Panc1 (cell line): Measurements from ENCODE around the gene D2HGDH. TPM values are rescaled to one million over a fixed set of nuclear protein-coding genes. Genes with fewer than 3 reads are reported as not detected.

Source experiments
- ATAC-seq: fragments of 200-7000 bp; cut with Tn5 transposase; 2 replicates; pipeline ENCODE4 v1.9.1; 2020; ENCODE audit warnings: mild to moderate bottlenecking, moderate library complexity
- BruUV-seq: library from RNA; stranded (reverse); fragments of 400-500 nt; replicated peaks from 2 replicates; lab custom pipeline; 2021; lab: Mats Ljungman, UMichigan
- CTCF ChIA-PET: fragments of 300-600 bp; sonication (Branson Sonifier 250); formaldehyde crosslinking; loops from one replicate; lab custom pipeline; 2022; ENCODE audit warnings: antibody characterized with exemption; lab: Charles Lee
- POLR2A ChIA-PET: fragments of 300-600 bp; sonication (Branson Sonifier 250); formaldehyde crosslinking; loops from one replicate; lab custom pipeline; 2022; ENCODE audit warnings: antibody characterized with exemption; lab: Charles Lee
- DNase-seq: peaks from one replicate; pipeline ENCODE4 v3.0.0-alpha.2; 2010; ENCODE audit warnings: low read depth, low spot score
- H3K27ac ChIP-seq: 2 replicates; pipeline ENCODE4 v1.5.1; 2011; ENCODE audit warnings: mild to moderate bottlenecking, low read length, inconsistent platforms
- H3K27me3 ChIP-seq: fragments of 200-500 bp; sonication (Bioruptor generic); 2 replicates; pipeline ENCODE4 v1.6.0; 2014; ENCODE audit warnings: low read length, inconsistent platforms; ENCODE audit not compliant: control insufficient read depth, insufficient read depth
- H3K36me3 ChIP-seq: fragments of 200-500 bp; sonication (Bioruptor generic); 2 replicates; pipeline ENCODE4 v1.5.1; 2014; ENCODE audit warnings: inconsistent platforms, mild to moderate bottlenecking, low read length, moderate library complexity; ENCODE audit not compliant: control insufficient read depth, insufficient read depth
- H3K4me1 ChIP-seq: 2 replicates; pipeline ENCODE4 v1.5.1; 2011; ENCODE audit warnings: inconsistent platforms, mild to moderate bottlenecking, low read length, moderate library complexity; ENCODE audit not compliant: control insufficient read depth, insufficient read depth
- H3K4me3 ChIP-seq, 2 experiments: 2 replicates each; pipeline ENCODE4 v1.5.1; 2011 to 2012; ENCODE audit warnings: low read depth in 2 of 2, low read length in 2 of 2, mild to moderate bottlenecking in 2 of 2, inconsistent platforms in 1 of 2, moderate library complexity in 1 of 2
- H3K9me3 ChIP-seq: fragments of 200-500 bp; sonication (Bioruptor generic); 2 replicates; pipeline ENCODE4 v1.5.1; 2014; ENCODE audit warnings: low read depth, mild to moderate bottlenecking, inconsistent platforms, low read length, moderate library complexity; ENCODE audit not compliant: control insufficient read depth, insufficient read depth
- CTCF ChIP-seq: fragments of 450-650 bp; IDR thresholded peaks from 2 replicates; pipeline ENCODE4 v1.5.1; 2017; ENCODE audit warnings: mild to moderate bottlenecking
- POLR2AphosphoS5 ChIP-seq: IDR thresholded peaks from 2 replicates; pipeline ENCODE4 v1.6.1; 2012; ENCODE audit warnings: mild to moderate bottlenecking, low read depth, low read length, moderate library complexity
- REST ChIP-seq, 2 experiments: IDR thresholded peaks; 2 replicates each; pipeline ENCODE4 v1.6.1; 2011 to 2012; ENCODE audit warnings: low read depth in 2 of 2, control low read depth in 1 of 2, low read length in 1 of 2, mild to moderate bottlenecking in 1 of 2, moderate library complexity in 1 of 2; ENCODE audit not compliant: insufficient read depth in 1 of 2
- SIN3A ChIP-seq: IDR thresholded peaks from 2 replicates; pipeline ENCODE4 v1.6.1; 2012; ENCODE audit warnings: low read depth, mild to moderate bottlenecking, low read length, moderate library complexity, borderline replicate concordance; ENCODE audit not compliant: insufficient read depth
- TCF7L2 ChIP-seq: IDR thresholded peaks from 2 replicates; pipeline ENCODE4 v1.6.1; 2011; ENCODE audit warnings: mild to moderate bottlenecking, low read depth, low read length, inconsistent platforms
- in situ Hi-C: cut with HindIII; loops from 2 replicates; pipeline ENCODE4 v1.10.0; 2016; ENCODE audit warnings: low sequenced_read_pairs, low pct_unique_long_range_greater_than_20kb
- intact Hi-C: fragments of 100-400 bp; cut with micrococcal nuclease; formaldehyde crosslinking; loops from one replicate; pipeline ENCODE4 v1.10.0; 2022; ENCODE audit not compliant: unreplicated experiment
- total RNA-seq: library from RNA; stranded (reverse); gene quantifications from one replicate; pipeline ENCODE4 v1.2.1, GENCODE V29; 2021; ENCODE audit not compliant: unreplicated experiment

The D2HGDH gene
- total RNA-seq, 1 experiment from 2014 or later, result 53.0 TPM

- intact Hi-C loops (no loop called here), in situ Hi-C loops (no loop called here)
- no peaks in the 10 kb centered on the region for H3K9me3 ChIP-seq
- peaks cover 3% of the 10 kb centered on the region; the same call in 1 of the 2 replicates for H3K36me3 ChIP-seq
- ATAC-seq (no peak), DNase-seq (no peak)
- no peak for TF ChIP-seq POLR2AphosphoS5
- no peak for TF ChIP-seq CTCF
- TF ChIP-seq REST (IDR thresholded peaks at IDR 0.05; ENCODE audit: insufficient read depth in 1 of 2, low read depth in 2 of 2, low read length in 1 of 2), result no peak
- no peaks in the 10 kb centered on the region for H3K27me3 ChIP-seq
- no peak overlapping the region for H3K27ac ChIP-seq
- POLR2A ChIA-PET, result no interaction called here
- no peaks in the 10 kb centered on the region for H3K4me1 ChIP-seq
- no TSS peak for BruUV-seq
- CTCF ChIA-PET, result no interaction called here
- H3K4me3 ChIP-seq, result no peak overlapping the region
These were observed 15.3 kb upstream of the D2HGDH start for GRCh38 chr2:241719093-241719492.

- Histone ChIP-seq H3K9me3 (no peaks in the 10 kb centered on the region), H3K27me3 (no peaks in the 10 kb centered on the region), H3K4me3 (no peak overlapping the region), H3K36me3 (no peaks in the 10 kb centered on the region), H3K27ac (no peak overlapping the region), H3K4me1 (no peaks in the 10 kb centered on the region)
- no TSS peak for BruUV-seq
- no peak for DNase-seq
- peak; percentile 47 for ATAC-seq
- in situ Hi-C loops, result no loop called here
- intact Hi-C loops, result no loop called here
- no peak for TF ChIP-seq POLR2AphosphoS5
- no peak for TF ChIP-seq TCF7L2
- no peak for TF ChIP-seq SIN3A
- TF ChIP-seq REST (IDR thresholded peaks at IDR 0.05; ENCODE audit: insufficient read depth in 1 of 2, low read depth in 2 of 2, low read length in 1 of 2), result no peak
- no peak for TF ChIP-seq CTCF
- POLR2A ChIA-PET, result no interaction called here
- CTCF ChIA-PET, result no interaction called here
These were observed 14.3 kb upstream of the D2HGDH start for GRCh38 chr2:241720099-241720498.
